Astrocyte of the cerebellum (primary cell): Measurements from ENCODE around the gene RAD51B.

Experiments used
- DNase-seq: peaks from one replicate; pipeline ENCODE4 v3.0.0-alpha.2; 2011; ENCODE audit warnings: low read depth
- H3K4me3 ChIP-seq: 2 replicates; pipeline ENCODE4 v1.5.1; 2011; ENCODE audit warnings: mild to moderate bottlenecking, low read depth, low read length, moderate library complexity
- in situ Hi-C: cut with HindIII; loops from 2 replicates; pipeline ENCODE4 v1.10.0; 2017; ENCODE audit warnings: low sequenced_read_pairs
- TF ChIP-seq, protein P1 (sequence below): IDR thresholded peaks from 2 replicates; pipeline ENCODE4 v1.5.1; 2012; ENCODE audit warnings: low read length, low read depth, moderate library complexity, mild to moderate bottlenecking; ENCODE audit errors: missing control alignments

The RAD51B gene

GRCh38 chr14:68586896-68587751 lies 767.5 kb downstream of the RAD51B start:
- TF ChIP-seq, protein P1, sequence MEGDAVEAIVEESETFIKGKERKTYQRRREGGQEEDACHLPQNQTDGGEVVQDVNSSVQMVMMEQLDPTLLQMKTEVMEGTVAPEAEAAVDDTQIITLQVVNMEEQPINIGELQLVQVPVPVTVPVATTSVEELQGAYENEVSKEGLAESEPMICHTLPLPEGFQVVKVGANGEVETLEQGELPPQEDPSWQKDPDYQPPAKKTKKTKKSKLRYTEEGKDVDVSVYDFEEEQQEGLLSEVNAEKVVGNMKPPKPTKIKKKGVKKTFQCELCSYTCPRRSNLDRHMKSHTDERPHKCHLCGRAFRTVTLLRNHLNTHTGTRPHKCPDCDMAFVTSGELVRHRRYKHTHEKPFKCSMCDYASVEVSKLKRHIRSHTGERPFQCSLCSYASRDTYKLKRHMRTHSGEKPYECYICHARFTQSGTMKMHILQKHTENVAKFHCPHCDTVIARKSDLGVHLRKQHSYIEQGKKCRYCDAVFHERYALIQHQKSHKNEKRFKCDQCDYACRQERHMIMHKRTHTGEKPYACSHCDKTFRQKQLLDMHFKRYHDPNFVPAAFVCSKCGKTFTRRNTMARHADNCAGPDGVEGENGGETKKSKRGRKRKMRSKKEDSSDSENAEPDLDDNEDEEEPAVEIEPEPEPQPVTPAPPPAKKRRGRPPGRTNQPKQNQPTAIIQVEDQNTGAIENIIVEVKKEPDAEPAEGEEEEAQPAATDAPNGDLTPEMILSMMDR, result no peak
- in situ Hi-C loops, result no loop called here
- no peak for DNase-seq
- no peak overlapping the region for H3K4me3 ChIP-seq

DNA sequence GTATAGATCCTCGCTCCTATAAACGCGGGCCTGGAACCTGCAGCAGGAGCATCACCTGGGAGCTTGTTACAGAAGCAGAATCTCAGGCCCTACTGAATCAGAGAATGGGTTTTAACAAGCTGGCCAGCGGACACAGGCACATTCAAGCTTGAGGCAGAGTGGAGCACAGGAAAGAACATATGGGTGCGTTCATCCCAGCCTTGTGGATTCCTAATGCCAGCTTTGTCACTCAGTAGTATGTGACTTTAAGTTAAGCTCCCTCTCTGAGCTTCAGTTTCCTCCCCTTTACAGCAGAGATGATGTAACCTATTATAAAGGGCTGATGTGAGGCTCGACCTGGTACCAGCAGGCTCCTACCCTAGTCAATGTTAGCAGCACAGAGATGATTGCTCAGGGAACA lies 768.4 kb downstream of the RAD51B start:
- DNase-seq, result no peak
- H3K4me3 ChIP-seq, result no peak overlapping the region
- in situ Hi-C loops, result no loop called here
- TF ChIP-seq, protein P1, result no peak

- TF ChIP-seq, protein P1, result no peak
- H3K4me3 ChIP-seq, result no peak overlapping the region
- in situ Hi-C loops, result no loop called here
- no peak for DNase-seq
Observed at GRCh38 chr14:68589447-68590200, 770.0 kb downstream of the RAD51B start.

DNA sequence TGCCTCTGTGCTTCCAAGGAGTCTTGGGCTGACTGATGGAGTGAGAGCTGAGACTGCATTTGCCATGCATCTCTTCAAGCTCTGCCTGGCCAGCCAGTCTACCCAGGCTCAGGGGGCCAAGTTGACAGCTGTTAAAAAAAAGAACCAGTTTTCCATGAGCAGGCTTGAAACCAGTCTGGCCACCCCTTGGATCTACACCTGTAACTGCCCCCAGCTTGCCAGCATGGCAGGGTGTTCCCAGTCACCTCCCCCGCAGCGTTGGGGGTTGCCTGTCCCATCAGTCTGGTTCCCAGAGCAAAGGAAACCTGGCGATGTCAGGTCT lies 770.6 kb downstream of the RAD51B start:
- no peak overlapping the region for H3K4me3 ChIP-seq
- no peak for DNase-seq
- TF ChIP-seq, protein P1, result no peak
- in situ Hi-C loops, result no loop called here

GRCh38 chr14:68591786-68592185 lies 772.2 kb downstream of the RAD51B start:
- no peak for DNase-seq
- in situ Hi-C loops, result no loop called here
- H3K4me3 ChIP-seq, result no peak overlapping the region
- TF ChIP-seq, protein P1, result no peak

DNA sequence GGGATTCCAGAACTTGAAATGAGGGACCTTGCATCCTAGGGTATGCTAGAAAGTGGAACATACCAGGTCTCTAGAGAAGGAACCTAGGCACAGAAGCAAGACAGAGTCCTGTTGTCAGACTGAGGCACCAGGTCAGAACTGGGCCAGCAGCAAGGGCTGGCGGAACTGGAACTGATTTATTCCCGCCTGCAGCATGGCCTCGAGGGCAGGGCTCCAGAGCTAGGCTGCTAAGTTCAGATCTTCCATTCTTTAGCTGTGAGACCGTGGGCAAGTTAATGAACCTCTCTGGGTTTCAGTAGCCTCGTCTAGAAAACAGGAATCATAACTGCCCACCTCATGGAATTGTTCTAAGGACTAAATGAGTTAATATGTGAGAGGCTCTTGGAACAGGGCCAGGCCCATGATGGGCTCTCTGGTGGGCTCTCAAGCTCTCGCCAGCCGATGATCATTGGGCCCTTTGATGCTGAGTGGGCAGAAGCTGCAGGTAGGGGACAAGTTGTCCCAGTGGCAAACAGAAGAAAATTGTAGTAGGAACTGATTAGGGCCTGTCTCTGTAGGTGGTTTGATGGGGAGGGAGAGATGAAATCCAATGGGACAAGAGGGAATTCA lies 773.5 kb downstream of the RAD51B start:
- DNase-seq, result no peak
- H3K4me3 ChIP-seq, result no peak overlapping the region
- in situ Hi-C loops, result no loop called here
- TF ChIP-seq, protein P1, result no peak
